ENCODE measurements around the gene SMC4.

GRCh38 chr3:160460033-160460432, 60.6 kb downstream of the SMC4 start:
- TF ChIP-seq, protein P1, sequence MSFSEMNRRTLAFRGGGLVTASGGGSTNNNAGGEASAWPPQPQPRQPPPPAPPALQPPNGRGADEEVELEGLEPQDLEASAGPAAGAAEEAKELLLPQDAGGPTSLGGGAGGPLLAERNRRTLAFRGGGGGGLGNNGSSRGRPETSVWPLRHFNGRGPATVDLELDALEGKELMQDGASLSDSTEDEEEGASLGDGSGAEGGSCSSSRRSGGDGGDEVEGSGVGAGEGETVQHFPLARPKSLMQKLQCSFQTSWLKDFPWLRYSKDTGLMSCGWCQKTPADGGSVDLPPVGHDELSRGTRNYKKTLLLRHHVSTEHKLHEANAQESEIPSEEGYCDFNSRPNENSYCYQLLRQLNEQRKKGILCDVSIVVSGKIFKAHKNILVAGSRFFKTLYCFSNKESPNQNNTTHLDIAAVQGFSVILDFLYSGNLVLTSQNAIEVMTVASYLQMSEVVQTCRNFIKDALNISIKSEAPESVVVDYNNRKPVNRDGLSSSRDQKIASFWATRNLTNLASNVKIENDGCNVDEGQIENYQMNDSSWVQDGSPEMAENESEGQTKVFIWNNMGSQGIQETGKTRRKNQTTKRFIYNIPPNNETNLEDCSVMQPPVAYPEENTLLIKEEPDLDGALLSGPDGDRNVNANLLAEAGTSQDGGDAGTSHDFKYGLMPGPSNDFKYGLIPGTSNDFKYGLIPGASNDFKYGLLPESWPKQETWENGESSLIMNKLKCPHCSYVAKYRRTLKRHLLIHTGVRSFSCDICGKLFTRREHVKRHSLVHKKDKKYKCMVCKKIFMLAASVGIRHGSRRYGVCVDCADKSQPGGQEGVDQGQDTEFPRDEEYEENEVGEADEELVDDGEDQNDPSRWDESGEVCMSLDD (CRISPR knock-in tag; IDR thresholded peaks at IDR 0.05; ENCODE audit: borderline replicate concordance) = no peak
- TF ChIP-seq, protein P2, sequence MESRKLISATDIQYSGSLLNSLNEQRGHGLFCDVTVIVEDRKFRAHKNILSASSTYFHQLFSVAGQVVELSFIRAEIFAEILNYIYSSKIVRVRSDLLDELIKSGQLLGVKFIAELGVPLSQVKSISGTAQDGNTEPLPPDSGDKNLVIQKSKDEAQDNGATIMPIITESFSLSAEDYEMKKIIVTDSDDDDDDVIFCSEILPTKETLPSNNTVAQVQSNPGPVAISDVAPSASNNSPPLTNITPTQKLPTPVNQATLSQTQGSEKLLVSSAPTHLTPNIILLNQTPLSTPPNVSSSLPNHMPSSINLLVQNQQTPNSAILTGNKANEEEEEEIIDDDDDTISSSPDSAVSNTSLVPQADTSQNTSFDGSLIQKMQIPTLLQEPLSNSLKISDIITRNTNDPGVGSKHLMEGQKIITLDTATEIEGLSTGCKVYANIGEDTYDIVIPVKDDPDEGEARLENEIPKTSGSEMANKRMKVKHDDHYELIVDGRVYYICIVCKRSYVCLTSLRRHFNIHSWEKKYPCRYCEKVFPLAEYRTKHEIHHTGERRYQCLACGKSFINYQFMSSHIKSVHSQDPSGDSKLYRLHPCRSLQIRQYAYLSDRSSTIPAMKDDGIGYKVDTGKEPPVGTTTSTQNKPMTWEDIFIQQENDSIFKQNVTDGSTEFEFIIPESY (CRISPR knock-in tag; IDR thresholded peaks at IDR 0.05) = no peak
- no peak for TF ChIP-seq ZNF446 (CRISPR knock-in tag; IDR thresholded peaks at IDR 0.05)
- no peak for TF ChIP-seq PHF8 (CRISPR knock-in tag; IDR thresholded peaks at IDR 0.05)
- TF ChIP-seq ZNF678 (CRISPR knock-in tag; IDR thresholded peaks at IDR 0.05) = no peak
- TF ChIP-seq CSRNP2 (CRISPR knock-in tag; conservative IDR thresholded peaks at IDR 0.05; ENCODE audit: low read depth) = no peak
- TF ChIP-seq MXI1 (IDR thresholded peaks at IDR 0.05; ENCODE audit: borderline replicate concordance, low read depth, low read length) = no peak
- no peak for TF ChIP-seq ELF4 (CRISPR knock-in tag; IDR thresholded peaks at IDR 0.05; ENCODE audit: borderline replicate concordance)
- no peak for TF ChIP-seq EHMT2 (IDR thresholded peaks at IDR 0.05; ENCODE audit: borderline replicate concordance, low read depth, low read length)
